Stimulated activated CD8-positive, alpha-beta memory T cell treated with anti-CD3 and anti-CD28 coated beads, Interleukin-15, amount 100 ng/mL, for 1 hour (primary cell): ENCODE data around the gene RAD21L1.

Experiments used
- DNase-seq: peaks from one replicate; pipeline ENCODE4 v3.0.0-alpha.2; 2020; ENCODE audit warnings: low read depth

RAD21L1 gene

DNA sequence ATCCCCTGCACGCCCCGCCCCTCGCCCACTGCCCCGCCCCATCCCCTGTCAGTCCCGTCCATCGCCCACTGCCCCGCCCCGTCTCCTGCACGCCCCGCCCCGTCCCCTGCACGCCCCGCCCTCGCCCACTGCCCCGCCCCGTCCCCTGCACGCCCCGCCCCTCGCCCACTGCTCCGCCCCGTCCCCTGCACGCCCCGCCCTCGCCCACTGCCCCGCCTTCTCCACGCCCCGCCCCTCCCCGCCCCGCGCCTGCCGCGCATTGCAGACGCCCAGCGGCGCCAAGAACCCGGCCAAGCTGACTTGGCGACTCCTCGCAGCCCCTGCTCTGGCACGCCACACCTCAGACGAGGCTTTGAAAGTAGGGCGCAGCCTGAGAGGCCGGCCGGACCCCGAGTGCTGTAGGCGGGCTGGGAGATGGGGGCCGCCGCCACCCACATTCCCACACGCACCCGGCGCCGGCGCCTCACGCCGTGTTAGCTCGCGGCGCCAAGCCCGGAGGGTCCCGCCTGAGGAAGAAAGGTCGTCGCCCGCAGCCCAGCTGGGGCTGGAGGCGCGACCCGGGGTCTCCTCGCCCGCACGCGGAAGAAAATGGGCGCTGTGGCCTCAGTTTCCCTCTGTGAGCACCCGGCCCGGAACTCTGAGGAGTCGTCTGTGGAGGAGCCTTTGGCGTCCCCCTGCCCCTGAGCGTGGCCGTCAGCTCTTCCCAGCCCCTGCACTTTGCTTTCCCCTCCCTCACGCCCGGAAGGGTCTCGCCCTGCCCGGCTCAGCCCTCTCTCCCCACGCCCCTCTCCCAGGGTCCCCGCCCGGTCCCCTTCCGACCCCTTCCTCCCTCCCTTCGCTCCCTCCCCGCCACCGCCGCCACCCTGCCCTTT is at the start of gene RAD21L1:
Gene RAD21L1, plus strand, starts transcription at position 262 of the 872 bp plus-strand sequence. CDS start 2,410 bp downstream, outside the sequence.
- peak; percentile 67 for DNase-seq

DNA sequence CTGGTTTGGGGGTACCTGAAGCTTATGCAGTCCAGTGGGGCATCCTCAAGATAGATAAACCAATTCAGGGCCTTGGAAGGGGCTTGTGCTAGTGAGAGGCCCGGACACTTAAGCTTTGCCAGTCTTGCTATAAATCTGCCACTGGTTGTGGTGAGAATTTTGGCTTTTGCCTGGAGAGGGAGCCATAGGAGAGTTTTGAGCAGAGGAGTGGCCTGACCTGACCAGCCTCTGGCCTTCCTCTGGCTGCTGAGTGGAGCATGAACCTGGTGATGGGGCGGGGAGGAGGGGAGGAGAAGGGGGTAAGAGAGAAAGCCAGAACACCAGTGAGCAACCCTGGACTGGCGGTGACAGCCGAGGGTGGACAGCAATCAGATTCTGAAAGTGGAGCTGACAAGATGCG is 48.2 kb upstream of the RAD21L1 start:
- no peak for DNase-seq

DNA sequence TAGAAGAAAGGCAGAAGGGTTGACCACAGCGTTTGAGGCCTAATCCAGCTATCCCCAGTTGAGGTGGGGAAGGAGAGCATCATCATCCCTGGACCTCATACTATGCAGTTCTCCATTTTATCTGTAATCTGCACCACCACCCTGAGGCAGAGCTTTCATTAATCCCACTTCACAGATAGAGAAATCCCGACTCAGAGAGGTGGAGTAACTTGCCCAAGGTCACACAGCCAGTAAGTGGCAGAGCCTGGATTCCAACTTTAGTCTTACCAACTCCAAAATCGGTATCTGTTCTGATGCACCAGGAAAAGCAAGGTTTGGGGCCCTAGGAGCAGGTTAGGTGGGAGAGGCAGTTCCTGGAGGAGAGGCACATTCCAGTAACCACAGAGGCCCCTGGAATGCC is 47.7 kb upstream of the RAD21L1 start:
- DNase-seq, result no peak

DNA sequence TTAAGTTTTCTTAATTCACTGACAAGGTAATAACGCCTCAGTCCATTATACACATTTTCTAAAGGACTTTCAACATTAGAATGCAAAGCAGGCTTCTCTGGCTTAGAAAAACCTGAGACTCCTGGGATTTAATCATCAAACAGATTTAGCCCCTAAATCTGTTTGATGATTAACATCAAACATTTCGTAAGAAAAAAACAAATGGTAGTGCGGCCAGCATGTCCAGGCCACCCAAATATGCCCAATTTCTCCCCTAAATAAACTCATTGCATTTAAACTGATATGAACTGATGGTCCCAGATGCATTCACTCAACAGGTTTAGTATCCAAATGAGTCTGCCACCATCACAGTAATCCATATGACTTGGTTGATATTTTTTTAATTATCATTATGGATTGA is 47.2 kb upstream of the RAD21L1 start:
- DNase-seq, result no peak

DNA sequence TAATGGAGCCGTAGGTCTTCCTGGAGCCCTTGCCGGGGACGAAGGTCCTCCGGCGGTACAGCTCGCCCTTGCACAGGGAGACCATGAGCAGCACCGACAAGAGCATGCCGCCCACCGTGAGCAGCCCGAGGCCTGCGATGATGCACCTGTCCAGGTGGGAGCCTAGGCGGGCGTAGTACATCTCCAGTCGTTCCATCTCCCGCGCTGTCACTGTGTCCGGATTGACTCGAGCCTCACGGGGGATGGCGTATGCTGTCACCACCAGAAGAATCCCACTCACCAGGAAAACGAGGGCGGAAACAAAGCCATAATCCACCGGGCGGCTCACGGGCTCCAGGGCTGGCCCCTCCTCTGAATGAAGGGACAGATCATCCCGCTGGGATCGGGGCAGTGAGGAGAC is 44.9 kb upstream of the RAD21L1 start:
- no peak for DNase-seq

DNA sequence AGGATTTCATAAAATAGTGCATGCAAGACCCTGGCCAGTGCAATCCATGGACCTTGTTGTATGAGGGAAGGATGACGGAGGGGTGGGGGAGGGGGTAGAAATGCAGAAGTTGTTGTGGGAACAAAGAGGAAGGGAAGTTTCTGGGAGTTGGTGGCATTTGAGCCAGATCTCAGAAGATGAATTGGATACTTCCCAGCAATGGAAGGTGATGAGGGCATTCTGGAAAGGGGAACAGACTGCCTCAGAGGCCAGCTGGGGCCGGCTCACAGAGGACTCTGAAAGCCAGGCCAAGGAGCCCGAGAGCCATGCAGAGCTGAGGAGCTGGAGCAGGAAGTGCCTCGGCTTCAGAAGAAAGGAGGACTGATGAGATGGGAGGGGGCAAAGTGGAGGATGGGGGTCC is 43.7 kb upstream of the RAD21L1 start:
- no peak for DNase-seq

DNA sequence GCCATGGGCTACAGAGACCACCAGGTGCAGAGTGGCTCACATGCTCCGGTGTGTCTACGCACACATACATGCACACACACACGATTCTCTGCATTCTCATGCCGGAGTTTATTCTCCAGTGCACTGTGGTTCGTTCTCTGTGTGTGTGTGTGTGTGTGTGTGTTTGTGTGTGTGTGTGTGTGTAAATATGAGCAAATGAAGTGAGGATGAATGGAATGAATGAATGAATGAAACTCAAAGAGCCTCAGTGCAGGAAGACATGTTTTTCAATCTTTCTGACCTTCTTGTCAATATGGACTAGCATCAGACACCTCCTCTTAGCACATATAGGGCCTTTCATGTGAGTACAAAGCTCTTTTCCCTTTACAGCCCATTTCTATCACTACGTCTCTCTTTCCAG is 42.7 kb upstream of the RAD21L1 start:
- DNase-seq, result no peak

DNA sequence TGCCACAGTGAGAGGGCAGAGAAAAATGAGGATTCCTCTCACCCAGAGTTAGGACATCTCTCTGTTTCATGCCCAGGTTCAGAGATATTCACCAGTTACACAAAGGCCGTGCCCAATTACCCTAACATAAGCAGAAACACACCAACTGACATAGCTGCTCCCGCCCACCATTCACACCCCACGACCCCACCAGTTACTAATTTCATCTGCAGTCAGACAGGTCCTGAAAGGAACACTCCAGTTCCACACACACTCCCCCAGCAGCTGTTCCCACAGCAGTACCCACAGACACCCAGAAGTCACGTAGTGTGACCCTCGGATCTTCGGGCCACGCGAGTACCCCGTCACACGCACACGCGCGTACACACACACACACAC is 41.6 kb upstream of the RAD21L1 start:
- DNase-seq, result no peak

DNA sequence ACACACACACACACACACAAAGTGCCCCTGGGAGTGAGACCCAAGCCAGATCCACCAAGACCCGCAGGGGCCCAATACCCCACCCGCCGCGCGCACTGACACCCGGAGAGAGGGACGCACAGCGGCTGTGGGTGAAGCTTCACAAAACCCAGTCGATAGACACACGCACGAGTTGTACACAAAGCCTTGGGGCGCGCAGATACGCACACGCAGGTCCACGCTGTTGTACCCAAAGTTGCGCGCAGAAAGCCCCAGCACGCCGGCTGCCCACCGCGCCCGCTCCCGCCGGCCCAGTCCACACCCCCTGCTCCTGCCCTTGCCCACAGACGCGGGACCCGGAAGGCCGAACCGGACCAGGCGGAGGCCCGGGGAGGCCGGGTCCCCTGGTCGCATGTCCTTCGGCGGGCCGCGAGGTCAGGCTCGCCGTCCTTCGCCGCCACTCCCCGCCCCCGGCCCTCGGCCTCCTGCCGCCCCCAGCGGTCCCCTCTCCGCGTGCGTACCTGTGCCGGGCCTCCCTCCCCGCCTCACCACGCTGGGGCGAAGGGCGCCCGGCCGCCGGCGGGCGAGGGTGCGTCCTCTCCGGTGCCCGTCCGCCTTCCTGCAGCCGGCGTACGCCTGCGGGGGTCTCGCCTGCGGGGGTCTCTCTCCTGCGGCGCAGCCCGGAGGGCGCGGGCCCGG is 41.1 kb upstream of the RAD21L1 start, which contains the start of gene TMEM74B:
Gene TMEM74B, minus strand, starts transcription at position 344 of the 678 bp plus-strand sequence. CDS start 1,180 bp downstream, outside the sequence.
- no peak for DNase-seq

DNA sequence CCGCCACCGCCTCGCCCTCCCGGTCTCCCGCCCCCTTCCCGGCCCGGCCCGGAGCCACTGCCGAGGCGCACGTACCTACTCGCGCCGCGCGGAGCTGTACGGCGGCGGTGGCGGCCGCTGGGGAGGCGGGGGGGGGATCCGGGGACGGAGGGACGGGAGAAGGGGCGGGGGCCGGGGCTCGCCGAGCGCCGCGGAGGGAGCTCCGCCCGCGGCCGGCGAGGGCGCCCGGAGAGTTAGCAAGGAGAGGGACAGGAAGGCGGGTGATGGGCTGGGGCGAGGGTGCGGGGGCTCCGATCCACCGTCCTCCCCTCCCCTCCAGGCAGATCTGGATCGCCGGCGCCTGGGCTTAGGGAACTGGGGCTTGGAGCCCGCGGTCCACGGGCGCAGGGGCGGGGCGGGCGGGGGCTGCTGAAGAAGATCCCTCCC is 40.5 kb upstream of the RAD21L1 start:
- no peak for DNase-seq

DNA sequence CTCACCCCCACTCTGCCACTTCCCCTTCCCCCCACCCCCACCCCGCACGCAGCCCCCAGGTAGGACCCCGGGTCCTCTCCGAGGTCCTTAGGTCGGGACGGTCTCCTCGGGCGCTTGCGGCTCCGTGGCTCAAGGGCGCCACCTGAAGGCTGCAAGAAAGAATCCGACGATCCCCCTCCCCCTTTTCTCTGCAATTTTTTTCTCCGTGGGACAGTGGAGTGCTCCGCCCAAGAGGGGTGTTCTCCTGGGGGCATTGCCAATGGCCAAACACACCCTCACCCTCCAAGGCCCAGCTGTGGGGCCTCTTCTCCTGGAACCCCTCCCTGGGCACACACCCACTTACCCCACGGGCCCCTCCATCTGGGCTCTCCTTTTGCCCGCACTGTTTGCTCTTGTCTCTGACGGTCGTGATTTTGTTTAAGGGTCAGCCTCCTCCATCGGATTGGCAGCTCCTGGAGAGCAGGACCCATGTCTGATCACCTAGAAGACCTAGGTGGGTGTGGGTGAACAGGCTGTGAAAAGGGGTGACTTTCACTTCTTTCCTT is 40.0 kb upstream of the RAD21L1 start:
- no peak for DNase-seq

DNA sequence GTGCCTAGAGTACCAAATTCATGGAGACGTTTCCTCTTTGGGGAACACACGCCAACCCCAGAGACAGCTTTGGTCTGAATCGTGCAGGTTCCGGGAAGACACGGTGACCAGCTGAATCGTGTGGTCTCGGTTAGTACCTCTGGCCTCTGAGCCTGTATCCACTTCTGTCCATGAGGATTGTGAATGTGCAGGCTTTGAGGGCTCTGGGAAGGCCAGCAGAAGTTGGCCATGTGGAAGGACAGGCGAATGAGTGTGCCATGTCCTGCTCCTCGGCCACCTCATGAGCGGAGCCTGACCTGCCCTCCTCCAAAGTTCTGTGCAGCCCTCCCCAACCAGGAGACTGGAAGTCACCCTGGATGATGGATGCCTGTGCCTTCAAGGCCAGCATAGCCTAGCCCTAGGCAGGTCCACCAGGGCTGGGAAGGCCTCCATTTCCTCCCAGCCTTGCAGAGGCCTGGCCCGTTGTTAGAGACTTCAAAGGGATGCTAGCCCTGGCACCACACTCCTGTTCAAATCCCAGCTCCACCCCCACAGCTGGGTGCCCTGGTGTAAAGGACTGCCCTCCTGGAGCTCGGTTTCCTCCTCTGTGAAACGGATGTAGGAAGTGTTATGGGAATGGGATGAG is 39.4 kb upstream of the RAD21L1 start:
- DNase-seq, result no peak

DNA sequence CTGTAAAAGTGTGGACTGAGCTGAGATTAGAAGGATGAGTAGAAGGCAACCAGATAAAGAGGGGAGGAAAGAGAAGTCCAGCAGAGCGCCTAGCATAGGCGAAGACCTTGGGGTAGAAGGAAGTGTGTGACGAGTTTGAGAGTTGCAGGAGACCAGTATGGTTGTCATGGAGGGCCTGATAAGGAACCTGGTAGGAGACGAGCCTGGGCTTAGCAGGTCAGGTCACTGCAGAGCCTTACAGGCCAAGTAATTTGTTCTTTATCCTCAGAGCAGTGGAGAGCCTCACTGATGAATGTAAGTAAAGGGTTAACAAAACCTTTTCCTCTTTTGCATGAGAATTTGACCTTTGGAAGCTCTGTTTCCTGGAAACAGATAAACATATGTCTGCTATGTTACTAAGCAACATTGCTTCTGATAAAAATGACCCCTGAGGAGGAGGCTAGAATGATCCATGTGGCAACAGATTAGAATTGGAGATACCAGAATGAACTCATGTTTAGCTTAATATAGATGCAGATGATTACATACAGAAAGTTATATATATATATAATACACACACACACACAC is 38.2 kb upstream of the RAD21L1 start:
- DNase-seq, result no peak

DNA sequence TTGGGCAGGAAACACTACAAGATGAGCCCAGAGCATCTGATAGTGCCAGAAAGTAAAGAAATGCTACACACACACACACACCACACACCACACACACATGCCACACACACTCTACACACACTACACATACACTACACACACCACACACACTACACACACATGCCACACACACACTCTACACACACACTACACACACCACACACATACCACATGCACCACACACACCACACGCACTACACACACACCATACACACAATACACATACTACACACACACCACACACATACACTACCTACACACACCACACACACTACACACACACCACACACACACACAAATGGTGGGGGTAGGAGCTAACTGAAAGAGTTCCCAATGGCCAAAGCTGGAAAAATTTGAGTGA is 37.5 kb upstream of the RAD21L1 start:
- no peak for DNase-seq

DNA sequence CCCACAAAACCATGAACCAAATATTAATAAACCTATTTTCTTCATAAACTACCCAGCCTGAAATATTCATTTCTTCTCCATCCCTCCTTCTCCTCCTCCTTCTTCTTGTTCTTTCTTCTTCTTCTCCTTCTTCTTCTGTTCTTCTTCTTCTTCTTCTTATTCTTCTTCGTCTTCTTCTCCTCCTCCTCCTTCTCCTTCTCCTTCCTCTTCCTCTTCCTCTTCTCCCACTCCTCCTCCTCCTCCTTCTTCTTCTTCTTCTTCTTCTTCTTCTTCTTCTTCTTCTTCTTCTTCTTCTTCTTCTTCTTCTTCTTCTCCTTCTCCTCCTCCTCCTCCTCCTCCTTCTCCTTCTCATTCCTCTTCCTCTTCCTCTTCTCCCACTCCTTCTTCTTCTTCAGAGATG is 36.0 kb upstream of the RAD21L1 start:
- no peak for DNase-seq

DNA sequence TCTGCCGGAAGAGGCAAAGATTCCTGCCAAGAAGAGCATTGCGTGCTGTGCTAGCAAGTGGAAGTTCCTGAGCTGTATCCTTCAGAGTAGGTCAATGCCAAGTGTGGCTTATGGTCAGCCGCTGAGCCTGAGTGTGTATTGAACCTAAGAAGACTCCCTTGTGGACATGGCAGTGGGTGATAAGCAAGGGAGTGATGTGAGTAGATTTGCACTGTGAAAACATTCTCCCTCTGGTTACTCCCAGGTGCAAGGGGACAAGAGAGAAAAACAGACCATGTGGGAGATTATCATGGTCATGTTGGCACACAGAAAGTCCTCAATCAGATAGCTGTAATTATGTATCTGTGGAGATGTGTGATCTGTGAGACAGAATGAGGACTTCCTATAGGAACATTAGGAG is 35.0 kb upstream of the RAD21L1 start:
- DNase-seq, result no peak

DNA sequence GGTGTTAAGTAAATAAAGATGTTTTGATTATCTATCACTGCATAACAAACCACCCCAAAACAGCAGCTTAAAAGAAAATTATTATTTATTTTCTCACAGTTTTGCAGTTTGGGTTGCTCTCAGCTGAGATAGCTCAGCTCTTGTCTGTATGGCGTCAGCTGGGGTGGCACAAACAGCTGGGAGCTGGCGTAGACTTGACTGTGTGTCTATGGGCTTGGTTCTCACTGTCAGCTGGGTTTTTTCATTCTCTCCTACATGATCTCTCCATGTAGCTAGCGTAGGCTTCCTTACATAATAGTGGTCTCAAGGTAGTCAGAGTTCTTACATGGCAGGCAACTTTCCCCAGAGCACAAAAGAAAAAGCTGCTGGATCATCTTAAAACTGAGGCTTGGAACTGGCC is 34.5 kb upstream of the RAD21L1 start:
- DNase-seq, result no peak

DNA sequence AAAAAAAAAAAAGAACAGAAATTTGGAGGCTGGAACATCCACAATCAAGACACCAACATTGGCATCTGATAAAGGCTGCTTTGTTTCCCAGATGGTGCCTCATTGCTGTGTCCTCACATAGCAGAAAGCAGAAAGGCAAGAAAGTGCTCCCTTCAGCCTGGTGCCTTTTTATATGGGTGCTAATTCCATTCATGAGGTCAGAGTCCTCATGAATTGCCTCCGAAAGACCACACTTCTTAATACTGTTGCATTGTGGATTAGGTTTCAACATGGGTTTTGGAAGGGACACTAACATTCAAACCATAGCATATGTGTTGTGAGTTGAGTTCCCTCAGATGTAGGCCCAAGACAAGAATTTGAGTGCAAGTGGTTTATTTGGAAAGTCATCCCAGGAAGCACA is 30.6 kb upstream of the RAD21L1 start:
- no peak for DNase-seq

DNA sequence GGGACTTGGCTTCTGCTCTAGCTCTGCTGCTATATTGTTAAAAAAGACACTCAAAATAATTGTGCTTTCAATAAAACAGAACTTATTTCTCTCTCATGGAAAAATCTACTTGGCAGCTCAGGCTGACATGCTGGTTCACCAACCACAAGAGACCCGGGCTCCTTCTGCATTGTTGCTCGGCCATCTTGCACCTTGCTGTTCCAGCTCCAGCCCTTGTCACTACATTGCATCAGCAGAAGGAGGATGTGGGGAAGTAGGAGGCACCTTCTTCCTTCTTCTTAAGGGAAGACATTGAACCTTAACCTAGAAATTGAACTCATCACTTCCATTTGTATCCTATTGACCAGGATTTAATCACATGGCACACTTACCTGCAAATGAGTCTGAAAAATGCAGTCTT is 29.2 kb upstream of the RAD21L1 start:
- no peak for DNase-seq

DNA sequence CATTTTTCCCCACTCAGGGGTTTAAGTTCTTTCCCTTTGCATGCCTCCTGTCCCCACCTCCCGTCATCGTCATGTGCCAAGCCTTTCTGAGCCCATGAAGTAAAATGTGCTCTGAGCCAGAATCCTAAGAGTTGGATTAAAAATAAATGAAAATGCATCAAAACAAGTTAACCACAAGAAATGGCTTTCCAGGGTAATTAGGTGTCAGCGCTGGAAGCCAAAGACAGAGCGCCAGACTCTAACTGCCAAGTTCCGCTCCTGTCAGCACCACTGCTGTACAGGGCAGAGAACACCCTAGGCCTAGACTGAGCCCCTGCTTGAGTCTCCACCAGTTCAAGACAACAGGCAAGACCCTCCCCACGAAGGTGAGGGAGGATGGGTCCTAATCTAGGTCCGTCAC is 28.0 kb upstream of the RAD21L1 start:
- no peak for DNase-seq

DNA sequence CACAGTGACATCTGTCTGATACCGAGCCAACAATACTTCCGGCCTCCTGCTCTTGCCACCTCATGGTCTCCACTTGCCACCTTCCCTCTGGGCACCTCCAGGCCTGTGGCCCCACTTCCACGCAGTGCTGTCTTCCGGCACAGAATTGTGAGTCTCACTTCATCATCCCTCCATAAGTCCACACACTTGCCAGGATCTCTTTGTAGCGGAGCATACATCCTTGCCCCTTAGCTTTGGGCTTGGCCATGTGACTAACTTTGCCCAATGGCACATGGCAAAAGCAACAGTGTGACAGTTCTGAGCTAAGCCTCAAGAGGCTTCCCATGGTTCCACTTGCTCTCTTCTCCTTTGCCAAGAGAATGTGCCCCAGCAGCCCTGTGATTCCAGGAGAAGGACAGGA is 27.1 kb upstream of the RAD21L1 start:
- DNase-seq, result no peak

DNA sequence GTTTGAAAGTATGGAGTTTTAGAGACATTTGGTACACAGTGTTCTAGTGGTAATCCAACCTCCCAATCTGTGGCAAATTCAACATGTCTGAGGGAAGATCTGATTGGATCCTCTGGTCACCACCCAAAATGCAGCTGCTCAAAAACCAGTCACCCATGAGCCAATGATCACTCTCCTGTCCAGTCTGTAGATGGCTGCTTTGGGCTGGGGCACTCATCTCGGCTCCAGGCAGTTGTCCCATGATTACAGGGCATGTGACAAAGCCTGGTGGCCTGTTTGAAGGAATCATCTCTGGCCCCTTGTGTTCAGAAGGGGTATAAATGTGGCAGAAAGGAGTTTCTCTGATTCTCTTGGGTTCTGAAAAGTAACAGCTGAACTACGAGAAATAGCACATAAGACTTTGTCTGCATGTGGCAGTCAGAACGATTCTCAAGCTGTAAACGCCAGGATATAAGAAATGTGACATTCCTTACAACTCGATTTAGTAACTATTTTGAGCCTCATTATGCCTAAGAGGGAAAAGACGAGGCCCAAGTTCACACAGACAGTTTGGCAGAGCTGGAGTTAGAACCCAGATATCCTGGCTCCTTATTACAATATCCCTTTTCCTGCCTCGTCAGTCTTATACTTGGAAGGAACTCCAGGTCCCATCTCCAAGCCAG is 26.5 kb upstream of the RAD21L1 start:
- no peak for DNase-seq
